ENCODE data around the gene STON2. TPM values are rescaled to one million over a fixed set of nuclear protein-coding genes. Genes with fewer than 3 reads are reported as not detected.

Gene STON2
- total and polyA plus RNA-seq, 4 donors: 3.1 to 27.6 (median 15.2) TPM

GRCh38 chr14:81268016-81268416, 132.1 kb downstream of the STON2 start:
- Histone ChIP-seq H3K4me1 (ENCODE audit: control insufficient read depth in 5 of 5, insufficient read depth in 5 of 5, low read length in 5 of 5) (no peaks in the 10 kb centered on the region), H3K9ac (ENCODE audit: insufficient read depth in 1 of 2, low read length in 2 of 2) (no peak overlapping the region), H3K27ac (ENCODE audit: low read depth in 1 of 2, low read length in 1 of 2) (no peak overlapping the region), H3K4me3 (no peak overlapping the region), H3K36me3 (ENCODE audit: control insufficient read depth in 4 of 4, insufficient read depth in 4 of 4, low read length in 4 of 4) (peaks cover 0 to 1% (median 0%) of the 10 kb centered on the region in 4 donors), H3K9me3 (ENCODE audit: control insufficient read depth in 4 of 4, insufficient read depth in 3 of 4, low read length in 3 of 4) (no peaks in the 10 kb centered on the region), H3K27me3 (ENCODE audit: control insufficient read depth in 3 of 3, insufficient read depth in 3 of 3, low read length in 2 of 3) (no peaks in the 10 kb centered on the region)
- ATAC-seq (ENCODE audit: insufficient read depth, low FRiP score) (no peak), DNase-seq (no peak)
- 35 to 40% methylated on average over 3 of the region's 3 CpGs for WGBS, 2 donors
- no peak for TF ChIP-seq CTCF (IDR thresholded peaks at IDR 0.05; ENCODE audit: control extremely low read depth, extremely low read depth)

- Histone ChIP-seq H3K27me3 (ENCODE audit: control insufficient read depth in 3 of 3, insufficient read depth in 3 of 3, low read length in 2 of 3) (no peaks in the 10 kb centered on the region), H3K9me3 (ENCODE audit: control insufficient read depth in 4 of 4, insufficient read depth in 3 of 4, low read length in 3 of 4) (no peaks in the 10 kb centered on the region), H3K4me3 (no peak overlapping the region), H3K9ac (ENCODE audit: insufficient read depth in 1 of 2, low read length in 2 of 2) (no peak overlapping the region), H3K4me1 (ENCODE audit: control insufficient read depth in 5 of 5, insufficient read depth in 5 of 5, low read length in 5 of 5) (no peaks in the 10 kb centered on the region), H3K27ac (ENCODE audit: low read depth in 1 of 2, low read length in 1 of 2) (no peak overlapping the region), H3K36me3 (ENCODE audit: control insufficient read depth in 4 of 4, insufficient read depth in 4 of 4, low read length in 4 of 4) (peaks cover 0 to 1% (median 0%) of the 10 kb centered on the region in 4 donors)
- DNase-seq: no peak
- WGBS, 2 donors: 69 to 77% methylated on average over 3 of the region's 3 CpGs
- ATAC-seq (ENCODE audit: insufficient read depth, low FRiP score): no peak
- no peak for TF ChIP-seq CTCF (IDR thresholded peaks at IDR 0.05; ENCODE audit: control extremely low read depth, extremely low read depth)
Observed at GRCh38 chr14:81265636-81266169, 134.4 kb downstream of the STON2 start.

GRCh38 chr14:81264671-81265070, 135.5 kb downstream of the STON2 start:
- ATAC-seq (ENCODE audit: insufficient read depth, low FRiP score): no peak

More at GRCh38 chr14:81264671-81265070, 135.5 kb downstream of the STON2 start:
- WGBS, 2 donors: 86 to 94% methylated on average over 1 of the region's 1 CpG
- no peak overlapping the region for H3K4me3 ChIP-seq
- H3K27ac ChIP-seq (ENCODE audit: low read depth in 1 of 2, low read length in 1 of 2): no peak overlapping the region
- H3K4me1 ChIP-seq (ENCODE audit: control insufficient read depth in 5 of 5, insufficient read depth in 5 of 5, low read length in 5 of 5): no peaks in the 10 kb centered on the region
- no peak for TF ChIP-seq CTCF (IDR thresholded peaks at IDR 0.05; ENCODE audit: control extremely low read depth, extremely low read depth)
- no peaks in the 10 kb centered on the region for H3K9me3 ChIP-seq (ENCODE audit: control insufficient read depth in 4 of 4, insufficient read depth in 3 of 4, low read length in 3 of 4)
- H3K36me3 ChIP-seq (ENCODE audit: control insufficient read depth in 4 of 4, insufficient read depth in 4 of 4, low read length in 4 of 4): peaks cover 0 to 1% (median 0%) of the 10 kb centered on the region in 4 donors
- no peak for DNase-seq
- no peaks in the 10 kb centered on the region for H3K27me3 ChIP-seq (ENCODE audit: control insufficient read depth in 3 of 3, insufficient read depth in 3 of 3, low read length in 2 of 3)
- no peak overlapping the region for H3K9ac ChIP-seq (ENCODE audit: insufficient read depth in 1 of 2, low read length in 2 of 2)
